GM12878 (cell line): ENCODE data around the gene CAMK2N2. TPM values are rescaled to one million over a fixed set of nuclear protein-coding genes. Genes with fewer than 3 reads are reported as not detected.

Source experiments
- ASH2L ChIP-seq: fragments of 300-600, 200-600 bp; sonication (generic); IDR thresholded peaks from 2 replicates; pipeline ENCODE4 v1.6.1; 2017; ENCODE audit warnings: low read depth, mild to moderate bottlenecking, borderline replicate concordance
- ATF7 ChIP-seq: fragments of 450-650 bp; IDR thresholded peaks from 2 replicates; pipeline ENCODE4 v1.6.1; 2016; ENCODE audit warnings: low read depth, mild to moderate bottlenecking
- FOXM1 ChIP-seq: IDR thresholded peaks from 2 replicates; pipeline ENCODE4 v1.6.1; 2012; ENCODE audit warnings: low read depth, mild to moderate bottlenecking, inconsistent platforms, low read length, moderate library complexity
- HDAC6 ChIP-seq: fragments of 200-600 bp; sonication (generic); IDR thresholded peaks from one replicate; pipeline ENCODE4 v1.8.0; 2017; ENCODE audit warnings: antibody characterized with exemption; ENCODE audit not compliant: unreplicated experiment
- HDGF ChIP-seq: fragments of 450-650 bp; IDR thresholded peaks from 2 replicates; pipeline ENCODE4 v1.6.1; 2016; ENCODE audit warnings: antibody characterized with exemption
- KAT2A ChIP-seq: conservative IDR thresholded peaks from 2 replicates; pipeline ENCODE4 v1.6.1; 2011; ENCODE audit warnings: low read depth, low read length; ENCODE audit not compliant: control insufficient read depth
- LARP7 ChIP-seq: fragments of 450-650 bp; IDR thresholded peaks from 2 replicates; pipeline ENCODE4 v1.6.1; 2017; ENCODE audit warnings: mild to moderate bottlenecking
- MYB ChIP-seq: fragments of 150-350 bp; IDR thresholded peaks from 2 replicates; pipeline ENCODE4 v1.6.1; 2014; ENCODE audit warnings: mild to moderate bottlenecking, low read depth, low read length, borderline replicate concordance
- POLR2AphosphoS2 ChIP-seq: IDR thresholded peaks from 2 replicates; pipeline ENCODE4 v1.6.1; 2011; ENCODE audit warnings: low read depth, mild to moderate bottlenecking, low read length, improper control_type of control experiment, moderate library complexity
- YY1 ChIP-seq: IDR thresholded peaks from 2 replicates; pipeline ENCODE4 v1.6.1; 2011; ENCODE audit warnings: low read depth, mild to moderate bottlenecking, low read length
- ZSCAN29 ChIP-seq: fragments of 450-650 bp; IDR thresholded peaks from 2 replicates; pipeline ENCODE4 v1.6.1; 2017; ENCODE audit warnings: mild to moderate bottlenecking, moderate library complexity
- polyA plus RNA-seq, 11 experiments: library from polyadenylated mRNA; depleted of rRNA in 4 of 11; unstranded in 6 of 11; stranded (reverse) in 5 of 11; fragments of >200 nt; fragmentation: Nextera tagmentation in 4 of 11; fragmentation: Illumina TruSeq in 1 of 11; extraction: Ambion mirVana in 4 of 11; extraction: Trizol in 1 of 11; gene quantifications; 1 replicate in 1 of 11; 2 replicates in 10 of 11; pipeline versions ENCODE4 v1.2.1 to v1.2.3, GENCODE V29; 2011 to 2016; ENCODE audit warnings: inconsistent platforms in 2 of 11, missing spikeins in 2 of 11, low read depth in 1 of 11
- total RNA-seq, 4 experiments: library from RNA; depleted of rRNA in 3 of 4; stranded (reverse); fragments of >200 nt in 3 of 4; fragmentation: Illumina TruSeq in 1 of 4; extraction: Trizol in 1 of 4; gene quantifications; 2 replicates each; pipeline versions ENCODE4 v1.2.1 to v1.2.3, GENCODE V29; 2013 to 2021
- TF ChIP-seq, protein P1 (sequence below): fragments of 450-650 bp; formaldehyde crosslinking; IDR thresholded peaks from 2 replicates; pipeline ENCODE4 v1.4.0; 2020; ENCODE audit warnings: mild to moderate bottlenecking, moderate library complexity
- TF ChIP-seq, protein P2 (sequence below), 3 experiments: IDR thresholded peaks in 2 of 3; conservative IDR thresholded peaks in 1 of 3; 2 replicates each; pipeline ENCODE4 v1.5.1; 2011; ENCODE audit warnings: low read depth in 3 of 3, low read length in 3 of 3, mild to moderate bottlenecking in 3 of 3, control low read depth in 2 of 3, moderate library complexity in 2 of 3, inconsistent platforms in 1 of 3, mixed read lengths in 1 of 3; ENCODE audit not compliant: control insufficient read depth in 2 of 3, insufficient read depth in 1 of 3; ENCODE audit errors: extremely low read depth in 1 of 3
- TF ChIP-seq, protein P3 (sequence below): fragments of 450-650 bp; IDR thresholded peaks from 2 replicates; pipeline ENCODE4 v1.6.1; 2017; ENCODE audit warnings: low read depth, mild to moderate bottlenecking, moderate library complexity
- TF ChIP-seq, protein P4 (sequence below): fragments of 450-650 bp; IDR thresholded peaks from 2 replicates; pipeline ENCODE4 v1.6.1; 2018; ENCODE audit warnings: mild to moderate bottlenecking, low read depth, moderate library complexity; ENCODE audit not compliant: partially characterized antibody

The CAMK2N2 gene
- total and polyA plus RNA-seq, 10 of the 15 experiments (the other 5 are each of a cell fraction or from before 2014, with no cell fraction given), result 0.06 to 1.4 (median 0.45) TPM; not detected in 1

DNA sequence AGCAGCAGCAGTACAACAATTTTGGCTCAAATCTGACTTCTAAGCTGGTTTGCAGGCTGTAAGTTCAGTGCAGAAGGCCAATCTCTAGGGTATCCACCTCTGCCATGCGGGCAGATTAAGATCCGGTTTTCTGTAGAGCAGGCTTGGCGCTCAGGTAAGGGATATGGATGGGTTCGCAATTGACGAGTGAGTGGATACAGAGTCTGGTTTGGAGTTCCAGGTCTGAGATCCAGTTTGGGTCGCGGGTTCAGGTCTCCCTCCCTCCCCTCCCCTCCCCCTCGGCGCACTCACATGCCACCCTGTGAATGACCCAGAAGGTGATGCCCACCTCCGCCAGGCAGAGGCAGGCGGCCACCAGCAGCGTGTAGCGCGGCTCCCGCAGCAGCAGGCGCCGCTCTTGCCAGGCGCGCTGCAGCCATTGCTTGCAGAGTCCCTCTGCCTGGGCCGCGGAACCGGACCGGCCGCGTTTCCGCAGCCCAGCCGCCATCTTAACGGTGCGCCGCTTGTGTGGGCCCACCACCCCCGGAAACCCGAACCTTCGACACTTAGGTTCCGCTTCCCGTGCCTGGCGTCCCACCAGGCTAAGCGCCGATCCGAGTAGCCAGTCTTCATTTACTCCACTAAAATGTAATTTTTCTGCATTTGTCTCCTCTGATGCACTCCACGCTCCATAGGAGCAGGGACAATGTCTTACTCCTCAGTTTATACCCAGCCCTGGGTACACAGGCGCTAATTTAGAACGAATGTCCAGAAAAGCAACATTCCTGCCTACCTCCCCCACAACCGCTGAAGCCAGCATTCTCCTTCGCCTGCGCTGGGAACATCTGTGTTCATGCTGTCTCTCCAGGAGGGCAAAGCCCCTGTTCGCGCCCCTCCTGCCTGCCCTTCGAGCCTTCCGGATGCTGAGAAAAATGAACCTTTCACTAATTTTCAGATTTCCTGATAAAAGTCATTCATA is 12.6 kb downstream of the CAMK2N2 start, which contains the start of gene ALG3 (continued):
- TF ChIP-seq, protein P1, sequence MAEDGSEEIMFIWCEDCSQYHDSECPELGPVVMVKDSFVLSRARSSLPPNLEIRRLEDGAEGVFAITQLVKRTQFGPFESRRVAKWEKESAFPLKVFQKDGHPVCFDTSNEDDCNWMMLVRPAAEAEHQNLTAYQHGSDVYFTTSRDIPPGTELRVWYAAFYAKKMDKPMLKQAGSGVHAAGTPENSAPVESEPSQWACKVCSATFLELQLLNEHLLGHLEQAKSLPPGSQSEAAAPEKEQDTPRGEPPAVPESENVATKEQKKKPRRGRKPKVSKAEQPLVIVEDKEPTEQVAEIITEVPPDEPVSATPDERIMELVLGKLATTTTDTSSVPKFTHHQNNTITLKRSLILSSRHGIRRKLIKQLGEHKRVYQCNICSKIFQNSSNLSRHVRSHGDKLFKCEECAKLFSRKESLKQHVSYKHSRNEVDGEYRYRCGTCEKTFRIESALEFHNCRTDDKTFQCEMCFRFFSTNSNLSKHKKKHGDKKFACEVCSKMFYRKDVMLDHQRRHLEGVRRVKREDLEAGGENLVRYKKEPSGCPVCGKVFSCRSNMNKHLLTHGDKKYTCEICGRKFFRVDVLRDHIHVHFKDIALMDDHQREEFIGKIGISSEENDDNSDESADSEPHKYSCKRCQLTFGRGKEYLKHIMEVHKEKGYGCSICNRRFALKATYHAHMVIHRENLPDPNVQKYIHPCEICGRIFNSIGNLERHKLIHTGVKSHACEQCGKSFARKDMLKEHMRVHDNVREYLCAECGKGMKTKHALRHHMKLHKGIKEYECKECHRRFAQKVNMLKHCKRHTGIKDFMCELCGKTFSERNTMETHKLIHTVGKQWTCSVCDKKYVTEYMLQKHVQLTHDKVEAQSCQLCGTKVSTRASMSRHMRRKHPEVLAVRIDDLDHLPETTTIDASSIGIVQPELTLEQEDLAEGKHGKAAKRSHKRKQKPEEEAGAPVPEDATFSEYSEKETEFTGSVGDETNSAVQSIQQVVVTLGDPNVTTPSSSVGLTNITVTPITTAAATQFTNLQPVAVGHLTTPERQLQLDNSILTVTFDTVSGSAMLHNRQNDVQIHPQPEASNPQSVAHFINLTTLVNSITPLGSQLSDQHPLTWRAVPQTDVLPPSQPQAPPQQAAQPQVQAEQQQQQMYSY, result no peak
- TF ChIP-seq ASH2L (peak; percentile 78; the same call in 1 of the 2 replicates), LARP7 (peak; percentile 76), HDAC6 (peak; percentile 58), HDGF (no peak), ATF7 (no peak), KAT2A (no peak), ZSCAN29 (no peak), POLR2AphosphoS2 (peak; percentile 79), YY1 (peak; percentile 99), MYB (0 out of 2 replicates have a peak, but pooled peaks have one; percentile 30), FOXM1 (no peak)
- TF ChIP-seq, protein P2, sequence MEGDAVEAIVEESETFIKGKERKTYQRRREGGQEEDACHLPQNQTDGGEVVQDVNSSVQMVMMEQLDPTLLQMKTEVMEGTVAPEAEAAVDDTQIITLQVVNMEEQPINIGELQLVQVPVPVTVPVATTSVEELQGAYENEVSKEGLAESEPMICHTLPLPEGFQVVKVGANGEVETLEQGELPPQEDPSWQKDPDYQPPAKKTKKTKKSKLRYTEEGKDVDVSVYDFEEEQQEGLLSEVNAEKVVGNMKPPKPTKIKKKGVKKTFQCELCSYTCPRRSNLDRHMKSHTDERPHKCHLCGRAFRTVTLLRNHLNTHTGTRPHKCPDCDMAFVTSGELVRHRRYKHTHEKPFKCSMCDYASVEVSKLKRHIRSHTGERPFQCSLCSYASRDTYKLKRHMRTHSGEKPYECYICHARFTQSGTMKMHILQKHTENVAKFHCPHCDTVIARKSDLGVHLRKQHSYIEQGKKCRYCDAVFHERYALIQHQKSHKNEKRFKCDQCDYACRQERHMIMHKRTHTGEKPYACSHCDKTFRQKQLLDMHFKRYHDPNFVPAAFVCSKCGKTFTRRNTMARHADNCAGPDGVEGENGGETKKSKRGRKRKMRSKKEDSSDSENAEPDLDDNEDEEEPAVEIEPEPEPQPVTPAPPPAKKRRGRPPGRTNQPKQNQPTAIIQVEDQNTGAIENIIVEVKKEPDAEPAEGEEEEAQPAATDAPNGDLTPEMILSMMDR (IDR thresholded peaks at IDR 0.05 in 2 of 3, conservative IDR thresholded peaks at IDR 0.05 in 1 of 3; ENCODE audit: control insufficient read depth in 2 of 3, extremely low read depth in 1 of 3, insufficient read depth in 1 of 3, low read depth in 3 of 3, low read length in 3 of 3), result no peak
- TF ChIP-seq, protein P3, sequence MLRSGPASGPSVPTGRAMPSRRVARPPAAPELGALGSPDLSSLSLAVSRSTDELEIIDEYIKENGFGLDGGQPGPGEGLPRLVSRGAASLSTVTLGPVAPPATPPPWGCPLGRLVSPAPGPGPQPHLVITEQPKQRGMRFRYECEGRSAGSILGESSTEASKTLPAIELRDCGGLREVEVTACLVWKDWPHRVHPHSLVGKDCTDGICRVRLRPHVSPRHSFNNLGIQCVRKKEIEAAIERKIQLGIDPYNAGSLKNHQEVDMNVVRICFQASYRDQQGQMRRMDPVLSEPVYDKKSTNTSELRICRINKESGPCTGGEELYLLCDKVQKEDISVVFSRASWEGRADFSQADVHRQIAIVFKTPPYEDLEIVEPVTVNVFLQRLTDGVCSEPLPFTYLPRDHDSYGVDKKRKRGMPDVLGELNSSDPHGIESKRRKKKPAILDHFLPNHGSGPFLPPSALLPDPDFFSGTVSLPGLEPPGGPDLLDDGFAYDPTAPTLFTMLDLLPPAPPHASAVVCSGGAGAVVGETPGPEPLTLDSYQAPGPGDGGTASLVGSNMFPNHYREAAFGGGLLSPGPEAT, result peak; percentile 90
- TF ChIP-seq, protein P4, sequence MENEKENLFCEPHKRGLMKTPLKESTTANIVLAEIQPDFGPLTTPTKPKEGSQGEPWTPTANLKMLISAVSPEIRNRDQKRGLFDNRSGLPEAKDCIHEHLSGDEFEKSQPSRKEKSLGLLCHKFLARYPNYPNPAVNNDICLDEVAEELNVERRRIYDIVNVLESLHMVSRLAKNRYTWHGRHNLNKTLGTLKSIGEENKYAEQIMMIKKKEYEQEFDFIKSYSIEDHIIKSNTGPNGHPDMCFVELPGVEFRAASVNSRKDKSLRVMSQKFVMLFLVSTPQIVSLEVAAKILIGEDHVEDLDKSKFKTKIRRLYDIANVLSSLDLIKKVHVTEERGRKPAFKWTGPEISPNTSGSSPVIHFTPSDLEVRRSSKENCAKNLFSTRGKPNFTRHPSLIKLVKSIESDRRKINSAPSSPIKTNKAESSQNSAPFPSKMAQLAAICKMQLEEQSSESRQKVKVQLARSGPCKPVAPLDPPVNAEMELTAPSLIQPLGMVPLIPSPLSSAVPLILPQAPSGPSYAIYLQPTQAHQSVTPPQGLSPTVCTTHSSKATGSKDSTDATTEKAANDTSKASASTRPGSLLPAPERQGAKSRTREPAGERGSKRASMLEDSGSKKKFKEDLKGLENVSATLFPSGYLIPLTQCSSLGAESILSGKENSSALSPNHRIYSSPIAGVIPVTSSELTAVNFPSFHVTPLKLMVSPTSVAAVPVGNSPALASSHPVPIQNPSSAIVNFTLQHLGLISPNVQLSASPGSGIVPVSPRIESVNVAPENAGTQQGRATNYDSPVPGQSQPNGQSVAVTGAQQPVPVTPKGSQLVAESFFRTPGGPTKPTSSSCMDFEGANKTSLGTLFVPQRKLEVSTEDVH, result no peak
